Measurements from ENCODE around the gene KNCN.

The KNCN gene

GRCh38 chr1:46549697-46550681, 1.5 kb downstream of the KNCN start:
- TF ChIP-seq, protein P1, sequence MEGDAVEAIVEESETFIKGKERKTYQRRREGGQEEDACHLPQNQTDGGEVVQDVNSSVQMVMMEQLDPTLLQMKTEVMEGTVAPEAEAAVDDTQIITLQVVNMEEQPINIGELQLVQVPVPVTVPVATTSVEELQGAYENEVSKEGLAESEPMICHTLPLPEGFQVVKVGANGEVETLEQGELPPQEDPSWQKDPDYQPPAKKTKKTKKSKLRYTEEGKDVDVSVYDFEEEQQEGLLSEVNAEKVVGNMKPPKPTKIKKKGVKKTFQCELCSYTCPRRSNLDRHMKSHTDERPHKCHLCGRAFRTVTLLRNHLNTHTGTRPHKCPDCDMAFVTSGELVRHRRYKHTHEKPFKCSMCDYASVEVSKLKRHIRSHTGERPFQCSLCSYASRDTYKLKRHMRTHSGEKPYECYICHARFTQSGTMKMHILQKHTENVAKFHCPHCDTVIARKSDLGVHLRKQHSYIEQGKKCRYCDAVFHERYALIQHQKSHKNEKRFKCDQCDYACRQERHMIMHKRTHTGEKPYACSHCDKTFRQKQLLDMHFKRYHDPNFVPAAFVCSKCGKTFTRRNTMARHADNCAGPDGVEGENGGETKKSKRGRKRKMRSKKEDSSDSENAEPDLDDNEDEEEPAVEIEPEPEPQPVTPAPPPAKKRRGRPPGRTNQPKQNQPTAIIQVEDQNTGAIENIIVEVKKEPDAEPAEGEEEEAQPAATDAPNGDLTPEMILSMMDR (IDR thresholded peaks at IDR 0.05; ENCODE audit: extremely low read depth, missing control alignments), result no peak
- no peak for DNase-seq (ENCODE audit: low spot score)

DNA sequence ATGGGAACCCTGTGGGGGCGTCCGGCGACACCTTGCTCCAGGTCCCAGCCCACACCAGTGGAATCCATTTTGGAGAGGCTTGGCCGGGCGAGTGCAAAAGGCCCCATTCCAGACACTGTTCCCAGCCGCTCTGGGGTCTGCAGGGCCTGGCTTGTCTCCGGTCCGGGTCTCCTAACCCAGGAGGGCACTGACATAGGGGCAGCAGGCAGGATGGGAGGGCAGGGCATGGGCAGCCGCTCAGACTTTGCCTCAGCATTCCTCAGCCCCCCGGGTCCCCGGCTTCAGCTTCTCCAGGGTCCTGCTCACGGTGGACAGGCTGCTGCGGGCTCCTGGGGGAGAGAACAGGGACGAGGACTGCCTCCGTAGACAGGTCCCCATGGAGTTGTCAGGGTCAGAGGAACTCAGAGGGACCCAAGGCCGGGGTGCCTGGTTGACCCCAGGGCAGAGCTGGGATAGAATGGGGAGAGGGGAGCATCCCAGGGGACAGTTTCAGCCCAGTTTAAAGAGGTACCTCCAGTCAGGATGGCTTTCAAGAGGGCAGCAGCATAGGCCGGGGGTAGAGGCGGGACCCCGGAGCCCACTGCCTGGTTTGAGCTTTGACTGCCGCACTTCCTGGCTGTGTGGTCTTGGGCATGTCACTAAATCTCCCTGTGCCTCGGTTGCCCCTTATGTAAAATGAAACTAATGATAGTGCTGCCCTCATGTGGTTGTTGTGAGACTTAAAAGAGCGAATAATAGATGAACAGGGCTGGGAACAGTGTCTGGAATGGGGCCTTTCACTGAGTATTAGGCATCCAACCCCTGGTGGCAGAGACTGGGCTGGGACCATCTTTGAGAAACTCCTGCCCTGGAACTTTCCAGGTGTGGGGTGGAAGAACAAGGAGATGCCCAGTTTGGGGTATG, 3.7 kb downstream of the KNCN start:
- peak; percentile 66 for DNase-seq (ENCODE audit: low spot score)
- TF ChIP-seq, protein P1 (IDR thresholded peaks at IDR 0.05; ENCODE audit: extremely low read depth, missing control alignments), result no peak

GRCh38 chr1:46546210-46546609, 5.2 kb downstream of the KNCN start:
- DNase-seq (ENCODE audit: low spot score), result no peak
- TF ChIP-seq, protein P1 (IDR thresholded peaks at IDR 0.05; ENCODE audit: extremely low read depth, missing control alignments), result no peak

GRCh38 chr1:46545784-46546183, 5.7 kb downstream of the KNCN start:
- no peak for DNase-seq (ENCODE audit: low spot score)

GRCh38 chr1:46544561-46545240, 6.7 kb downstream of the KNCN start:
- no peak for DNase-seq (ENCODE audit: low spot score)
- TF ChIP-seq, protein P1 (IDR thresholded peaks at IDR 0.05; ENCODE audit: extremely low read depth, missing control alignments), result no peak

More at GRCh38 chr1:46545784-46546183, 5.7 kb downstream of the KNCN start:
- TF ChIP-seq, protein P1 (IDR thresholded peaks at IDR 0.05; ENCODE audit: extremely low read depth, missing control alignments), result no peak

DNA sequence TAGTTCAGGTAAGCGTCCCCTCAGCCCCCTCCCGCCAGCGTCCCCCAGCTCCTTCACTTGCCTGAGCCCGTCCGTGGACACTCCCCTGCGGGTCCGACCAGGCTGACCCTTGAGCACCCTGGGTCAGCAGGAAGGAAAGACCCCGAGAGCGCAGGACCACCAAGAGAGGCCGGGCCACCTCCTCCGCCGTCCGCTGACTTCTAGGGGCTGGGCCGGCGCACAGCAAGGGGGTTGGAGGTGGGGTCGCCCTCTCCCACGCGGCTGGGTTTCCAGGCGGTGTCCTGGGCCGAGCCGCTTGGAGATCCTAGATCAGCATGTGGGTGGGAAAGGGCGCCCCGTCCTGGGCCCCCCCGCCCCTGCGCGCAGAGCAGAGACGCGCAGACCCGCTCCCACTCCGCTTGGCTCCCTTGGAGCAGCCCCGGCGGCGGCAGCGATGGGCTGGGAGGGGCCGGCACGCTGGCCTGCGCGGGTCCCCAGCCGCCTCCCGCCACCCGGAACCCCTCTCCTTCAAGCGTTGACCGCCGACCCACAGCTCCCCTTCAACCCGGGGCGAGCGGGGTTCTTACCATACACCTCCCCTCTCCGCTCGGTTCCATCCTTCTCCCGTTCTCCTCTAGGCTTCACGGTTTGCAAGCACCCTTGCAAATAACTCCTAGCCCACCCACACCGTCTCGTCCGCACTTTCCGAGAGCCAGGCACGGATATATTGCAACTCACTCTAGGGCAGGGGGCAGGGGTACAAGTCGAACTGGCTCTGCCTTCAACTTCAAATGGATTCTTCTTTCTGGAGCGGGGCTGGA, 7.5 kb downstream of the KNCN start:
- no peak for DNase-seq (ENCODE audit: low spot score)
- TF ChIP-seq, protein P1 (IDR thresholded peaks at IDR 0.05; ENCODE audit: extremely low read depth, missing control alignments), result no peak
